Measurements from ENCODE around the gene ECSIT.
A peak's percentile ranks its signal among the peaks of the same experiment; 100 is the strongest.
"Not testable (repeated sequence)": the region's sequence is repeated elsewhere in the genome, so short reads cannot be mapped to it uniquely, and the experiment has no call there.

Gene ECSIT

DNA sequence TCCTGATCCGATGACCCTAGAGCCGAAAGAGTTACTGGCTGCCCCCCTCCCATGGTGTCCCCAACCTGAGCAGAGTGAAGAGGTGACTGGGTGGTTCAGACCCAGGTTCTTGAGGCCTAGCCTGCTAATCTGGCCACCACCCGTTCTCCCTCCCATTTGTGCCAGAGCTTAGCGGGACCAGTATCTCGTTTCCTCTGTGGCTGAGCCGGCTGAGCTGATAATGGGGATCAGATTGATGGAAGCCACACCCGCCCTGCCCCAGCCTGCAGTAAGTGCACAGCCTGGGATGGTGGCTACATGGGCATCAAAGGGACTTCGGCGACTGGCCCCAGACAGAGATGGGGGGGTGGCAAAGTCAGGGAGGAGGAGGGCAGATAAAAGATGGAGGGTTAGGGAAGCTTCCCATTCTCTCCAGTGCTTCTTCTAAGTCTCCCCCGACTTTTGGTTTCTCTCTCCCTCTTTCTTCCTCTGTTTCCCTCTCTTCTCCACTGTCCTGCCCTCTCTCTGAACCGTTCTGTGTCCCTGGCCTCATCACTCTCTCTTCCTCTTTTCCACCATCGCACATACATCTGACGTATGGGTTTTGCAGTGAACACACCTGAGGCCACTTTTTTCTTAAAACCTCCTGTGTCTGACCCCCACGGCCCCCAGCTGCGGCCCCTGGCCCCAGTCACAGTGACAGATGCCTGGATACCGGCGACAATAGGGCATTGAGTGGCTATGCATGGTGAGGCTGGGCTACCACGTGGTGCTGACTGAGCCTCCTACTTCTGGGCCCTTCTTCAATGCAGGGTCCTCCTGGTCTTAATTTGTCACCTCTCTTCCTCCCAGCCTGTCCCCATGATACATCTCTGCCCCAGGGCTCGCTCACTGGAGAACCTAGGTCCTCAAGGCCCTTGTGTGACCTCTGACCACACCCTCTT lies 50.5 kb downstream of the ECSIT start:
- peak overlapping the region in 5 of 11 experiments; percentile 33 to 48 (median 37); a peak in 9 of 22 replicates for H3K4me2 ChIP-seq
- TF ChIP-seq Cebpa-rat (IDR thresholded peaks at IDR 0.05) = no peak
- H3K27ac ChIP-seq = no peak overlapping the region
- no peak overlapping the region for H3K9ac ChIP-seq
- H3K9me3 ChIP-seq (replicated peaks in 1 of 11) = no peaks in the 10 kb centered on the region
- peaks cover 13 to 37% (median 21%) of the 10 kb centered on the region in 10 experiments for H3K4me1 ChIP-seq
- peaks cover 9 to 34% (median 23%) of the 10 kb centered on the region in 11 experiments; a peak in 19 of 22 replicates for H3K27me3 ChIP-seq
- H4K20me1 ChIP-seq = peaks cover 0 to 8% (median 0%) of the 10 kb centered on the region in 11 experiments; a peak in 2 of 22 replicates
- H3K4me3 ChIP-seq = no peak overlapping the region
- H3K36me3 ChIP-seq = no peaks in the 10 kb centered on the region

DNA sequence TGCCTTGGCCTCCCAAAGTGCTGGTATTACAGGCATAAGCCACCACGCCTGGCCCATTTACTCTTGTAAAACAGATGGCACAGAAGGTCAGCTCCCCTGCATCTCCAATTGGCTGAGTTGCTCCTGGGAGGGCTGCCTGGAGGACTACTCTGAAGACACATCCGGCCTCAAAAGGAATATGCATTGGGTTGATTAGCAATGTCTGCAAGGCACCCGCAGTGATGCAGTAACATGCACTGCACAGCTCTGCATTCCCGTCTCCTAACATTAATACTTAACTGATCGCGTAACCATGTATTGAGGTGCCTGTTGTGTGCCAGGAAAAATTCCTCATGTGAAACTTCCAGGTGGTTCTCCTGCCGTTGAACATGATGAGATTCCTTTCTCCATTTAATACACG lies 53.1 kb downstream of the ECSIT start:
- no peaks in the 10 kb centered on the region for H3K36me3 ChIP-seq
- peaks cover 0 to 8% (median 0%) of the 10 kb centered on the region in 11 experiments; a peak in 2 of 22 replicates for H4K20me1 ChIP-seq
- TF ChIP-seq Cebpa-rat (IDR thresholded peaks at IDR 0.05) = no peak
- H3K27ac ChIP-seq = no peak overlapping the region
- H3K27me3 ChIP-seq = peaks cover 0 to 19% (median 8%) of the 10 kb centered on the region in 11 experiments; a peak in 13 of 22 replicates
- H3K4me2 ChIP-seq = no peak overlapping the region
- H3K4me3 ChIP-seq = no peak overlapping the region
- H3K4me1 ChIP-seq = peaks cover 0 to 19% (median 6%) of the 10 kb centered on the region in 10 experiments; a peak in 9 of 20 replicates
- no peaks in the 10 kb centered on the region for H3K9me3 ChIP-seq (replicated peaks in 1 of 11)
- H3K9ac ChIP-seq = no peak overlapping the region

DNA sequence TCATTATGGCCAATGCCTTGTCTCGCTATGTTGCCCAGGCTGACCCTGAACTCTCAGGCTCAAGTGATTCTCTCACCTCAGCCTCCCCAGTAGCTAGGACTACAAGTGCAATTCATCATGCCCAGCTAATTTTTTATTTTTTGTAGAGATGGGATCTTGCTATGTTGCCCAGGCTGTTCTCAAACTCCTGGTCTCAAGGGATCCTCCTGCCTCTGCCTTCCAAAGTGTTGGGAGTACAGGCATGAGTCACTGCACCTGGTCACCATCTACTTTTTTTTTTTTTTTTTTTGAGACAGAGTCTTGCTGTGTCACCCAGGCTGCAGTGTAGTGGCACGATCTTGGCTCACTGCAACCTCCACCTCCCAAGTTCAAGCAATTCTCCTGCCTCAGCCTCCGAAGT lies 53.6 kb downstream of the ECSIT start:
- not testable (repeated sequence) for H3K9me3 ChIP-seq (replicated peaks in 1 of 11); H3K4me3 ChIP-seq; H3K9ac ChIP-seq; H4K20me1 ChIP-seq; H3K27ac ChIP-seq; H3K36me3 ChIP-seq; H3K4me2 ChIP-seq
- H3K27me3 ChIP-seq = peaks cover 0 to 15% (median 5%) of the 10 kb centered on the region in 11 experiments; a peak in 13 of 22 replicates
- H3K4me1 ChIP-seq = peaks cover 0 to 19% (median 6%) of the 10 kb centered on the region in 10 experiments; a peak in 9 of 20 replicates

DNA sequence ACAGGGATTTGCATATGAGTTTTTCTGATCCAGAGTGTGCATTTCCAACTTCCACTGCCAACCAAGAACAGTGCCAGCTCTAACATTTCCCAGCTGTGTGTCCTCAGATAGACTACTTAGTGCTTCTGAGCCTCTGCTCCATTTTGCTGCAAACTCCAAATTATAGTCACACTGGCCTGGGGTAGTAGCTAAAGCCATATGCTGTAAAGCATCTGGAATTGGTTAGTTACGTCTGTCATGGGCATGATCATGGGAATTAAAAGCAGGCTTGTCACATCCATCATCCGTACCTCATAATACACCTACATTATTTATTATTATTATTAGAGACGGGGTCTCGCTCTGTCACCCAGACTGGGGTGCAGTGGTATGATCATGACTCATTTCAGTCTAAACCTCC lies 55.2 kb downstream of the ECSIT start:
- Histone ChIP-seq H3K9me3 (replicated peaks in 1 of 11) (no peaks in the 10 kb centered on the region), H3K4me1 (peaks cover 0 to 10% (median 3%) of the 10 kb centered on the region in 10 experiments; a peak in 9 of 20 replicates), H3K4me3 (no peak overlapping the region), H3K4me2 (no peak overlapping the region), H4K20me1 (peaks cover 0 to 7% (median 0%) of the 10 kb centered on the region in 11 experiments; a peak in 2 of 22 replicates), H3K27me3 (peaks cover 0 to 5% (median 0%) of the 10 kb centered on the region in 11 experiments; a peak in 6 of 22 replicates), H3K27ac (no peak overlapping the region), H3K36me3 (no peaks in the 10 kb centered on the region), H3K9ac (no peak overlapping the region)
- no peak for TF ChIP-seq Cebpa-rat (IDR thresholded peaks at IDR 0.05)

DNA sequence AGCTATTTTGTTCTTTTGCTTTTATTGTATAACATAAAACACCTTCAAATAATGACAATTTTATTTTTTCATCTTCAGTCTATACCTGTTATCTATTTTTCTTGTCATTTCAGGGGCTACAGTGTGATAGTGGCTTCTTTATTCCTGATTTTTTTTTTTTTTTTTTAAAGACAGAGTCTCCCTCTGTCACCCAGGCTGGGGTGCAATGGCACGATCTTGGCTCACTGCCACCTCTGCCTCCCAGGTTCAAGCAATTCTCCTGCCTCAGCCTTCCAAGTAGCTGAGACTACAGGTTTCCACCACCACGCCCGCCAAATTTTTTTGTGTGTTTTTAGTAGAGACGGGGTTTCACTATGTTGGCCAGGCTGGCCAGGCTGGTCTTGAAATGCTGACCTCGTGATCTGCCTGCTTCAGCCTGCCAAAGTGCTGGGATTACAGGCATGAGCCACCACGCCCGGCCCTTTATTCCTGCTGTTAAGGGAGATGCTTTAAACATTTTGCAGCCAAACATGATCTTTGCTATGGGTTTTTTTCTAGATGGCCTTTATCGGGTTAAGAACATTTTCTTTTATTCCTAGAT lies 60.6 kb downstream of the ECSIT start:
- not testable (repeated sequence) for H3K4me2 ChIP-seq; H4K20me1 ChIP-seq; H3K27ac ChIP-seq; H3K36me3 ChIP-seq; H3K9me3 ChIP-seq (replicated peaks in 1 of 11); H3K4me3 ChIP-seq; H3K9ac ChIP-seq; H3K27me3 ChIP-seq
- peaks cover 0 to 16% (median 5%) of the 10 kb centered on the region in 10 experiments; a peak in 9 of 20 replicates for H3K4me1 ChIP-seq

DNA sequence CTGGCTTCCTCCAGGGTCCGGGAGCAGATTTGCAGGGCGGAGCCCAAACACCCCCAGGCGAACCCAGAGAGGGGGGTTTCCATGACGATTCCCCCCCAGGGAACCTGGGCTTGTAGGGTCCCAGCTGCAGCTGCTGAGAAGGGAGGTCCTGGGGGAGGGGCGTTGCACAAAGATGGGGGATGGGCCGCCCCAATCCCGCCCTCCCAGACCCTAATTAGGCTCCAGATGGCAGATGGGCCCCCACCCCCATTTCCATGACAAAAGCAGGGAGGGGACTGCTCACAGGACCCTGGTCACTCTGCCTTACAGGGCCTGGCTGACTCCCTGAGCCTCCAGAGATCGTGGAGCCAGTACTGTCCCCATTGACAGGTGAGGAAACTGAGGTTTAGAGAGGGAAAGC lies 63.3 kb downstream of the ECSIT start:
- H3K4me1 ChIP-seq = peaks cover 0 to 20% (median 5%) of the 10 kb centered on the region in 10 experiments; a peak in 9 of 20 replicates
- H4K20me1 ChIP-seq = no peaks in the 10 kb centered on the region; a peak in 1 of 22 replicates
- H3K27ac ChIP-seq = no peak overlapping the region
- no peak overlapping the region for H3K4me3 ChIP-seq
- H3K36me3 ChIP-seq = no peaks in the 10 kb centered on the region
- H3K27me3 ChIP-seq = no peaks in the 10 kb centered on the region
- H3K9me3 ChIP-seq (replicated peaks in 1 of 11) = no peaks in the 10 kb centered on the region
- no peak for TF ChIP-seq Cebpa-rat (IDR thresholded peaks at IDR 0.05)
- H3K4me2 ChIP-seq = peak overlapping the region in 5 of 11 experiments; percentile 21 to 51 (median 29); a peak in 7 of 22 replicates
- no peak overlapping the region for H3K9ac ChIP-seq

DNA sequence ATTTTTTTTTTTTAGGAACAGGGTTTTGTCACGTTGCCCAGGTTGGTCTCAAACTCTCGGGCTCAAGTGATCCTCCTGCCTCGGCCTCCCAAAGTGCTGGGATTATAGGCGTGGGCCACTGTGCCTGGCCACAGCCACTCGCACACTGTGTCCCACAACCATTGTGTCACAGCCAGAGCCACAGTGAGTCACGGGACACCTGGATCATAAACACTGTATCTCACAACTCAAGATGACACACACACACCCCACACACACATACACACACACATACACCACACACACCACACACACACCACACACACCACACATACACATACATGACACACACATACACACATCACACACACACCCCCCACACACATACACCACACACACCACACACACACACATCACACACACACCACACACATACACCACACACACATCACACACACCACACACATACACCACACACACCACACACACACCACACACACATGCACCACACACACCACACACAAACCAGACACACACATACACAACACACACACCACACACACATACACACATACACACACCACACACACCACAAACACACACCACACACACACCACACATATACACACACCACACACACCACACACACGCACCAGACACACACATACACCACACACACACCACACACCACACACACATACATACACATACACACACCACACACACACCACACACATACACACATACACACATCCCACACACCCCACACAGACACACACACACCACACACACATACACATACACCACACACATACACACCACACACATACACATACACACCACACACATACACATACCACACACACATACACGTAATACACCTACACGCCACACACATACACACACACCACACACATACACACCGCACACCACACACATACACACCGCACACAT lies 64.3 kb downstream of the ECSIT start:
- Histone ChIP-seq H3K4me3 (no peak overlapping the region), H3K9me3 (replicated peaks in 1 of 11) (no peaks in the 10 kb centered on the region), H4K20me1 (no peaks in the 10 kb centered on the region; a peak in 1 of 22 replicates), H3K36me3 (no peaks in the 10 kb centered on the region), H3K4me2 (peak overlapping the region in 5 of 11 experiments; percentile 5 to 29 (median 11); a peak in 2 of 22 replicates), H3K9ac (no peak overlapping the region), H3K27ac (no peak overlapping the region), H3K4me1 (peaks cover 0 to 20% (median 5%) of the 10 kb centered on the region in 10 experiments; a peak in 9 of 20 replicates), H3K27me3 (no peaks in the 10 kb centered on the region)
- no peak for TF ChIP-seq Cebpa-rat (IDR thresholded peaks at IDR 0.05)

DNA sequence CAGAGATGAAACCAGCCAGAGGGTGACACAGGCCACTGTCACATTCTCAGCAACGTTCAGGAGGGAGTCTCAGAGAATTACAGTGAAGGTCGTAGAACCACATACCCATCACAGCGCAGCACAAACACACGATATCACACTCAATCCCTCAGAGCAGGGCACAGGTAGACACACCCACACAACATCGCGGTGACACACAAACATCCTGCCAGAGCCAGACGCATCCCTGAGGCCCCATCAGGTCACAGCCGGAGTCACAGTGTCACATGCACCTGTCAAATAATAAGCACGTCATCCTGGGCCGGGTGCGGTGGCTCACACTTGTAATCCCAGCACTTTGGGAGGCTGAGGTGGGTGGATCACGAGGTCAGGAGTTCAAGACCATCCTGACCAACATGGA lies 65.5 kb downstream of the ECSIT start:
- Histone ChIP-seq H3K4me2 (no peak overlapping the region), H4K20me1 (no peaks in the 10 kb centered on the region; a peak in 1 of 22 replicates), H3K27me3 (no peaks in the 10 kb centered on the region), H3K9ac (no peak overlapping the region), H3K4me1 (peaks cover 0 to 20% (median 5%) of the 10 kb centered on the region in 10 experiments; a peak in 9 of 20 replicates), H3K4me3 (no peak overlapping the region), H3K27ac (no peak overlapping the region), H3K9me3 (replicated peaks in 1 of 11) (no peaks in the 10 kb centered on the region), H3K36me3 (no peaks in the 10 kb centered on the region)
- TF ChIP-seq Cebpa-rat (IDR thresholded peaks at IDR 0.05) = no peak

Measured in BLaER1 treated with 17β-estradiol and CSF1 and Interleukin-3, amounts not matched to agents 10 nM and 100 nM (cell line).